ENCODE measurements around the gene SPTBN5. TPM values are rescaled to one million over a fixed set of nuclear protein-coding genes. Genes with fewer than 3 reads are reported as not detected.

Gene SPTBN5
- total RNA-seq, 4 donors from 2014 or later = 0.27 to 4.1 (median 1.8) TPM; not detected in 1

DNA sequence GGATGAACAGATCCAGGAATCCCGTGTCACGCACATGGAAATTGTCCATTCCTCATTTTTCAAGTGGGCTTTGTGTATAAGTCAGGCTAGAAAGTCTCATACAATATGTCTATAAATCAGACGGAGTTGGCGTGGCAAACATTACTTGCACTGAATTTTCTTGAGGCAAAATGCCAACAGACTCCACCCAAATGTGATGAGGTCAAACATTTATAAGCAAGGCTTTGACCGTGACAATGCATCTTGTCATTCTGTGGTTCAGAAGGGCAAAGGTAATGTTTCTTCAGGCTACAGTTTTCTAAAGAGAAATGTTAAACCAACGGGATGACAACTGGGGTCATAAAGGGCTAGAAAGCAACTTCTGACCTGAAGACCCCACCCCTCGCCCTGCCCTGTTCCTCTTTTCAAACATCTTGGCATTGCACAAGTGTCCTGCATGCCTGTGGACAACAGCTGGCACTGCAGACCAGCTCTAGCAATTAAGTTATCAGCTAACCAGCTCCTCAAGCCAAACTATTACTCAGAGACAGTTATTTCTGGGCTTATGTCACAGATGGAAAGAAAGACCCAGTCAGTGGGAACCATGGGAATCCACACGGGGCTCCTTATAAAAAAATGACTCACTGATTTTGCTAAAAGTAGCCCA is 36.5 kb upstream of the SPTBN5 start:
- TF ChIP-seq CTCF (IDR thresholded peaks at IDR 0.05) = peak in 3 of 6 experiments; percentile 63 to 82 (median 65)
- no peak for TF ChIP-seq POLR2A (IDR thresholded peaks at IDR 0.05)
- H3K4me1 ChIP-seq = peaks cover 4 to 81% (median 15%) of the 10 kb centered on the region in 4 donors
- no peak overlapping the region for H3K4me3 ChIP-seq
- peak in 2 of 3 donors; percentile 76 to 86 for DNase-seq
- H3K36me3 ChIP-seq = no peaks in the 10 kb centered on the region
- H3K27ac ChIP-seq = peak overlapping the region in 3 of 4 donors; percentile 34 to 71 (median 57)
- H3K9me3 ChIP-seq = no peaks in the 10 kb centered on the region
- H3K27me3 ChIP-seq = no peaks in the 10 kb centered on the region

DNA sequence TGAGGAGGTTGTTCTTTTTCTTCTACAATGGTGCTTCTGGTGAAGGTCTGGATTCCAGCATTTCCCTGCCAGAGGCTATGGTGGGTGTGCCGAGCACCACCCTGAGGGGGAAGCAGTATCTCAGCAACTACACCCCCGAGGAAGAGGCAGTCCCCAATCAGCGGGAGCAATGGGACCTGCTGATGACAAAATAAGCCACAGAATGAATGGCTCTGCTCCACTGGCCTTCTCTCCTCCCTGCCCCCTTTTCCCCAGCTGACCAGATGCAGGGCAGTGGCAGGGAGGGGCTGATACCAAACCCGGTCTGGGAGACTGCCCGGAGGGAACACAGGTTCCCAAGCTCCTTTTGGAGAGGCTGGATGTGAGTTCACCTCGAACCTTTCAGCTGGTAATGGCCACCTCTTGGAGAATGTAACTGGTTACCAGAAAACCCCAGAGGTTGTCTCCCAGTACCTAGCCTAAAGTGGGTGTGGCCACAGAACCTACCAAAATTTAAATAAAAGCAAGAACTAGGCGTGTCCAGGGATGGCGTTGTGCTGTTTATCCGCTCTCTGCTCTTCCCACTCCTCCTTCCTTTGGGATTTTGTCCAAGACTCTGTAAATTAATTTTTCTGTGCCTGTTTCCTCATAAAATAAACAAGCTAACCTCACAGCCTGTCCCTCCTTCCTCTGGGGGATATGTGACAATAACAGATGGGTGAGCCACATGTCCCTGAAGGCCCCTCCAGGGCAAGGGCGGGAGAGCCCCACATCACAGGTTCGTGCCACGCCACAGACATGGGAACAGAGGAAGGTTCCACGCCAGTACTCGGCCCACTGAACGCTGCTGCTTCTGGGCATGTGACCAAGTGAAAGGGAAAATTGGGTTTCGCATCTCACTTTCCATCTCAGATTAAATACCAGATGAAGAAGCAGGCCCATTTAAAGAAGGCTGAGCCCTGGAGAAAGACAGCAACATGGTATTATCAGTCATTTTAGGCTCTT is 35.1 kb upstream of the SPTBN5 start:
- no peaks in the 10 kb centered on the region for H3K27me3 ChIP-seq
- peak overlapping the region; percentile 34 to 71 (median 54) for H3K27ac ChIP-seq
- H3K4me1 ChIP-seq = peaks cover 0 to 68% (median 10%) of the 10 kb centered on the region in 4 donors
- H3K36me3 ChIP-seq = no peaks in the 10 kb centered on the region
- peak in 2 of 3 donors; percentile 67 to 75 for DNase-seq
- H3K4me3 ChIP-seq = no peak overlapping the region
- TF ChIP-seq CTCF (IDR thresholded peaks at IDR 0.05) = no peak
- TF ChIP-seq POLR2A (IDR thresholded peaks at IDR 0.05) = no peak
- H3K9me3 ChIP-seq = no peaks in the 10 kb centered on the region

DNA sequence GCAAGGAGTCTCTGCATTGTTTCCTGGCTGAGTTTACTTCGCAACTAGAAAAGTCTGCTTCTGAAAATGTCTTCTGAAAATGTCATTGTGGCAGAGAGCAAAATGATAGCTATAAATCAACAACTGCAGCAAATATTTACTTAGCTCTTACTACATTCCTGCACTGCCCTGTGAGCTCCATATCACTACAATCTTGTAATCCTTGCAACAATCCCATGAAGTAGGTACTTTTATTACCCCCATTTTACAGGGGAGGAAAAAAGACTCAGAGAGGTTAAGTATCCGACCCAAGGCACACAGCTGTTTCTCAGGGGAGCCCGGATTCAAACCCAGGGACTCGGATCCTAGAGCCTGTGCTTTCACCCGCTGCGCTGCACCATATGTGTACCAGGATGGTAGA is 34.2 kb upstream of the SPTBN5 start:
- Histone ChIP-seq H3K27me3 (no peaks in the 10 kb centered on the region), H3K9me3 (no peaks in the 10 kb centered on the region), H3K36me3 (no peaks in the 10 kb centered on the region), H3K4me1 (peaks cover 0 to 60% (median 10%) of the 10 kb centered on the region in 4 donors), H3K27ac (peak overlapping the region in 3 of 4 donors; percentile 31 to 71 (median 58)), H3K4me3 (no peak overlapping the region)
- TF ChIP-seq POLR2A (IDR thresholded peaks at IDR 0.05) (no peak), CTCF (IDR thresholded peaks at IDR 0.05) (no peak)
- no peak for DNase-seq

DNA sequence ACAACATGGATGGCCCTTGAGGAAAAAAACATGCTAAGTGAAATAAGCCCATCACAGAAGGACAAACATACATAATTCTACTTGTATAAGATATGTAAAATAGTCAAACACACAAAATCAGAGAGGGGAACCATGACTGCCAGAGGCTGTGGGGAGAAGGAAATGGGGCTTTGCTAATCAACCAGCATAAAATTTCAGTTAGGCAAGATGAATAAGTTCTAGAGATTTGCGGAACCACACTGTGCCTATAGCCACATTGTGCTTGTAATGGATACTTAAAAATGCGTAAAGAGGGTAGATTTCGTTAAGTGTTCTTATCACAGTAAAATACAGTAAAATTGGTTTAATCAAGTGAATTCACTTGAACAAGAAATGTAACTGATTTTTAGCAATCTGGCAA is 33.7 kb upstream of the SPTBN5 start:
- Histone ChIP-seq H3K36me3 (no peaks in the 10 kb centered on the region), H3K4me1 (peaks cover 0 to 60% (median 10%) of the 10 kb centered on the region in 4 donors), H3K27ac (peak overlapping the region in 2 of 4 donors; percentile 31 to 71), H3K9me3 (no peaks in the 10 kb centered on the region), H3K27me3 (no peaks in the 10 kb centered on the region), H3K4me3 (no peak overlapping the region)
- TF ChIP-seq CTCF (IDR thresholded peaks at IDR 0.05) (no peak), POLR2A (IDR thresholded peaks at IDR 0.05) (no peak)
- no peak for DNase-seq

- peak overlapping the region in 3 of 4 donors; percentile 34 to 88 (median 71) for H3K27ac ChIP-seq
- no peaks in the 10 kb centered on the region for H3K36me3 ChIP-seq
- H3K4me3 ChIP-seq = no peak overlapping the region
- no peak for TF ChIP-seq CTCF (IDR thresholded peaks at IDR 0.05)
- TF ChIP-seq POLR2A (IDR thresholded peaks at IDR 0.05) = no peak
- no peaks in the 10 kb centered on the region for H3K27me3 ChIP-seq
- peak in 1 of 3 donors; percentile 78 for DNase-seq
- peaks cover 0 to 66% (median 10%) of the 10 kb centered on the region in 4 donors for H3K4me1 ChIP-seq
- H3K9me3 ChIP-seq = no peaks in the 10 kb centered on the region
Measured at GRCh38 chr15:41926185-41927056, 32.6 kb upstream of the SPTBN5 start.

Measured in Peyer's patch (tissue), 4 donors.